ENCODE data around the gene MFSD1. TPM values are rescaled to one million over a fixed set of nuclear protein-coding genes. Genes with fewer than 3 reads are reported as not detected.

Gene MFSD1
- total and polyA plus RNA-seq, 2 donors (not counting 1 experiment from before 2014, with no cell fraction given), result 103 to 117 TPM

- H3K4me1 ChIP-seq (ENCODE audit: control insufficient read depth, extremely low read depth, insufficient read depth, low read length), result peaks cover 5% of the 10 kb centered on the region
- H3K4me2 ChIP-seq (ENCODE audit: extremely low read depth, insufficient read depth, low read length), result no peak overlapping the region
- H4K20me1 ChIP-seq (ENCODE audit: control insufficient read depth, extremely low read depth, insufficient read depth, low read length), result no peaks in the 10 kb centered on the region
- H2AFZ ChIP-seq (ENCODE audit: low read length), result no peak overlapping the region
- H3K27ac ChIP-seq (ENCODE audit: insufficient read depth, low read length), result no peak overlapping the region
- no peaks in the 10 kb centered on the region for H3K27me3 ChIP-seq (ENCODE audit: control insufficient read depth, insufficient read depth, low read length)
- no peak overlapping the region for H3K4me3 ChIP-seq (replicated peaks in 1 of 4; ENCODE audit: control extremely low read depth in 1 of 4, insufficient read depth in 1 of 4, low read depth in 3 of 4, low read length in 4 of 4)
- DNase-seq (ENCODE audit: low read depth in 2 of 2), result peak; percentile 28 to 93
- TF ChIP-seq EZH2 (IDR thresholded peaks at IDR 0.05; ENCODE audit: low read length, missing control alignments) (no peak), CTCF (conservative IDR thresholded peaks at IDR 0.05 in 1 of 2, IDR thresholded peaks at IDR 0.05 in 1 of 2; ENCODE audit: low read depth in 1 of 2, low read length in 2 of 2) (no peak)
- H3K79me2 ChIP-seq (ENCODE audit: control insufficient read depth, insufficient read depth, low read length), result peaks cover 8% of the 10 kb centered on the region
- peaks cover 20% of the 10 kb centered on the region for H3K36me3 ChIP-seq (ENCODE audit: control insufficient read depth, insufficient read depth, low read length)
- no peak overlapping the region for H3K9ac ChIP-seq (ENCODE audit: insufficient read depth, low read length)
- no peaks in the 10 kb centered on the region for H3K9me3 ChIP-seq (ENCODE audit: control insufficient read depth, insufficient read depth, low read depth, low read length)
These were observed 6.8 kb downstream of the MFSD1 start for GRCh38 chr3:158808697-158809096.

GRCh38 chr3:158809642-158810041, 7.8 kb downstream of the MFSD1 start:
- Histone ChIP-seq H3K27me3 (ENCODE audit: control insufficient read depth, insufficient read depth, low read length) (no peaks in the 10 kb centered on the region), H3K4me1 (ENCODE audit: control insufficient read depth, extremely low read depth, insufficient read depth, low read length) (peaks cover 5% of the 10 kb centered on the region), H3K4me2 (ENCODE audit: extremely low read depth, insufficient read depth, low read length) (no peak overlapping the region), H4K20me1 (ENCODE audit: control insufficient read depth, extremely low read depth, insufficient read depth, low read length) (no peaks in the 10 kb centered on the region), H3K27ac (ENCODE audit: insufficient read depth, low read length) (no peak overlapping the region), H3K79me2 (ENCODE audit: control insufficient read depth, insufficient read depth, low read length) (peaks cover 3% of the 10 kb centered on the region), H3K9me3 (ENCODE audit: control insufficient read depth, insufficient read depth, low read depth, low read length) (no peaks in the 10 kb centered on the region), H2AFZ (ENCODE audit: low read length) (no peak overlapping the region), H3K36me3 (ENCODE audit: control insufficient read depth, insufficient read depth, low read length) (peaks cover 22% of the 10 kb centered on the region), H3K4me3 (replicated peaks in 1 of 4; ENCODE audit: control extremely low read depth in 1 of 4, insufficient read depth in 1 of 4, low read depth in 3 of 4, low read length in 4 of 4) (no peak overlapping the region), H3K9ac (ENCODE audit: insufficient read depth, low read length) (no peak overlapping the region)
- TF ChIP-seq CTCF (conservative IDR thresholded peaks at IDR 0.05 in 1 of 2, IDR thresholded peaks at IDR 0.05 in 1 of 2; ENCODE audit: low read depth in 1 of 2, low read length in 2 of 2), result no peak
- no peak for TF ChIP-seq EZH2 (IDR thresholded peaks at IDR 0.05; ENCODE audit: low read length, missing control alignments)
- DNase-seq (ENCODE audit: low read depth in 2 of 2), result peak in 1 of 2 donors; percentile 35

GRCh38 chr3:158810823-158811724, 9.2 kb downstream of the MFSD1 start:
- H3K9me3 ChIP-seq (ENCODE audit: control insufficient read depth, insufficient read depth, low read depth, low read length), result no peaks in the 10 kb centered on the region
- H3K27ac ChIP-seq (ENCODE audit: insufficient read depth, low read length), result no peak overlapping the region
- DNase-seq (ENCODE audit: low read depth in 2 of 2), result no peak
- no peak overlapping the region for H3K9ac ChIP-seq (ENCODE audit: insufficient read depth, low read length)
- no peak for TF ChIP-seq EZH2 (IDR thresholded peaks at IDR 0.05; ENCODE audit: low read length, missing control alignments)
- TF ChIP-seq CTCF (conservative IDR thresholded peaks at IDR 0.05 in 1 of 2, IDR thresholded peaks at IDR 0.05 in 1 of 2; ENCODE audit: low read depth in 1 of 2, low read length in 2 of 2), result no peak
- no peaks in the 10 kb centered on the region for H4K20me1 ChIP-seq (ENCODE audit: control insufficient read depth, extremely low read depth, insufficient read depth, low read length)
- H3K4me2 ChIP-seq (ENCODE audit: extremely low read depth, insufficient read depth, low read length), result no peak overlapping the region
- peaks cover 24% of the 10 kb centered on the region for H3K36me3 ChIP-seq (ENCODE audit: control insufficient read depth, insufficient read depth, low read length)
- no peaks in the 10 kb centered on the region for H3K27me3 ChIP-seq (ENCODE audit: control insufficient read depth, insufficient read depth, low read length)
- H3K79me2 ChIP-seq (ENCODE audit: control insufficient read depth, insufficient read depth, low read length), result no peaks in the 10 kb centered on the region
- no peak overlapping the region for H2AFZ ChIP-seq (ENCODE audit: low read length)
- peaks cover 5% of the 10 kb centered on the region for H3K4me1 ChIP-seq (ENCODE audit: control insufficient read depth, extremely low read depth, insufficient read depth, low read length)
- no peak overlapping the region for H3K4me3 ChIP-seq (replicated peaks in 1 of 4; ENCODE audit: control extremely low read depth in 1 of 4, insufficient read depth in 1 of 4, low read depth in 3 of 4, low read length in 4 of 4)
